Suppressor macrophage treated with lipopolysaccharide for 1 hour (primary cell): ENCODE data around the gene PTPRB.
"Not testable (repeated sequence)": the region's sequence is repeated elsewhere in the genome, so short reads cannot be mapped to it uniquely, and the experiment has no call there.

Experiments
- DNase-seq, 3 donors: peaks; one replicate each; pipeline ENCODE4 v3.0.0-alpha.2; 2020 to 2022

Gene PTPRB

DNA sequence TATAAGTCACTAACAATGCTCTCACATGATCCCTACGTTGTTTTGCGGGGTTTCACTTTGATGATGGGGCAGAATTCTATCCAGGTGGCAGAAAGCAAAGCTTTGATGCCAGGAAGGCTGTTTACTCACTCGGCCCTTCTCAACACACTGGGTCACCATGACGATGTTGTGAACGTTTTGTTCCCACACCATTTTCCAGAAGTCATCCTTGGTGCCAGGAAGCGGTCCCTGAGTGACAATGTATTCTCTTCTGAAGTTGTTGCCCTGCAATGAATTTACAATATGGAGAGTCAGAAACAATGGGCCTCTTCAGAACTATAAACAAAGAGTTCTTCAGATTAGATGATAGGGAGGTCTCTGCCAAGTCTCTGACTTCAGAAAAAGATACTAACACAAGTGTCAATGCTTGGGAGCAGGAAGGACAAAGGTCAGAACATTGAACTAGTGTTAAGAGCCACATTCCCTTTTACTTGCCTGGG is 101.3 kb downstream of the PTPRB start:
- DNase-seq, result no peak

GRCh38 chr12:70534466-70534865 is 102.8 kb downstream of the PTPRB start:
- no peak for DNase-seq

DNA sequence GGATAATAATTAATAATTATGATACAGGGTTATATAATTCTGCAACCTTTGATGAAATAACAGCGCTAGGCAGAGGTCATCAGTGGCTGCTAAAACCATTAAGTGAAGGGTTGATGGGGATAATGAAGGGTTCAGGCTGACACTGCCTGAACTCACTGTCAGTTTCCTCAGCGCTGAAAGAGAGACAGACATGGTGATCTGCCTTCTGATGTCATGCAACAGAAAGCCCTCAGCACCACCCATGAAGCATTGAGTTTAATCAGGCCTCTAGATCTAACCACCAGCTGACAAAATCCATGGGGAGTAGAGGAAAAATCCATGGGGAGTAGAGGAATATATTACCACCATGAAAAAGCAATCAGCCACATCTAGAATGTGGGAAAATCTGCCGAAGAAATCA is 107.6 kb downstream of the PTPRB start:
- DNase-seq, result no peak

GRCh38 chr12:70520847-70521246 is 116.4 kb downstream of the PTPRB start:
- DNase-seq, result no peak

- no peak for DNase-seq
Observed at GRCh38 chr12:70513426-70513825, 123.8 kb downstream of the PTPRB start.

DNA sequence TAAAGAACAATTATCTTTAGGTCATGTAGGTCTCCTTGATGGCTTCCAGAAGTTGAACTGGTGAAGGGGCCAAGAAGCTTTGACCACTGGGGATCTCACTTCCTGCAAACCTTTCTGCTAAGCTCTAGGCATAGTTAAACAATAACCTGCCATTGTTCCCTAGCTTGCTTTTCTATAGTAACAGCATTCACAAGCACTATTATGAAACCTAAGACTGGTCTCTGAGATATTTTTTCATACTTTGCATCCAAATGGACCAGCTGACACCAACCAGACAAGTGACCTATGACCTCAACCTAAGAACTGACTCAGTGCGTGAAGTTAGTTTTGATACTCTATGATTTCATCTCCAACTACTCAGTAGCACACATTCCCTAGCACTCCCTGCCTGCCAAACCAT is 129.1 kb downstream of the PTPRB start:
- DNase-seq, result no peak

DNA sequence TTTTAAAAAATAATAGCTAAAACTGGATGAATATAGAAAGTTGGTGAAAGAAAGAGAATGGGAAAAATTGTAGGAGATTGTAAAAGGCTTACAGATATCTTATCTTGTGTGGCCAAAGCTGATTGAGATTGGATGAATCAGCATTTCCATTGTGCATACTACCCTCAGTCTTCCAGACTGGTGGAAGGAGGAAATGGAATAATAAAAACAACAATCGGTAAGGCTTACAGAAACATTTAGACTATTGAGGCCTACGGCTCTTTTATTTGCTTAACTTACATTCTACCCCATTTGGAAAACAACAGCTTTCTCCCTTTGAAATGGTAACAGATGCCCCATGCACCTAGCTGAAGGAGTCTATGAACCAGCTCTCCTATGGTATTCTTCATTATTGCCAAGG is 129.8 kb downstream of the PTPRB start:
- no peak for DNase-seq

DNA sequence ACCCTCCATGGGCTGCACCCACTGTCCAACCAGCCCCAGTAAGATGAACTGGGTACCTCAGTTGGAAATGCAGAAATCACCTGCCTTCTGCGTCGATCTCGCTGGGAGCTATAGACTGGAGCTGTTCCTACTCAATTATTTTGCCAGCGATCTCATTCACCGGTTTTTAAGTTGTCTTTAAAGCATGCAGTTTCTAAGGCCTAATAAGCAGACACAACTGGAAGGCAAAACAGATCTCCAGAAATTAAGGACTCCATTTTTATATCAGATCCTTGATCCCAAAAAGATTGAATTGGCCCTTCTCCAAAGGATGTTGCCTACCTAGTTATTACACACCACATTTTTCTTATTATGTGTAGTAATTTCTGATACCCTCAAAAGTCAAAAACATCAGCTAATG is 139.7 kb downstream of the PTPRB start:
- no peak for DNase-seq

- DNase-seq, result not testable (repeated sequence)
Observed at GRCh38 chr12:70492904-70493303, 144.3 kb downstream of the PTPRB start.

GRCh38 chr12:70490928-70491327 is 146.3 kb downstream of the PTPRB start:
- DNase-seq, result not testable (repeated sequence)

- DNase-seq, result no peak
Observed at GRCh38 chr12:70487440-70487839, 149.8 kb downstream of the PTPRB start.

- DNase-seq, result peak in 1 of 3 donors; percentile 2
Observed at GRCh38 chr12:70486588-70486987, 150.6 kb downstream of the PTPRB start.

DNA sequence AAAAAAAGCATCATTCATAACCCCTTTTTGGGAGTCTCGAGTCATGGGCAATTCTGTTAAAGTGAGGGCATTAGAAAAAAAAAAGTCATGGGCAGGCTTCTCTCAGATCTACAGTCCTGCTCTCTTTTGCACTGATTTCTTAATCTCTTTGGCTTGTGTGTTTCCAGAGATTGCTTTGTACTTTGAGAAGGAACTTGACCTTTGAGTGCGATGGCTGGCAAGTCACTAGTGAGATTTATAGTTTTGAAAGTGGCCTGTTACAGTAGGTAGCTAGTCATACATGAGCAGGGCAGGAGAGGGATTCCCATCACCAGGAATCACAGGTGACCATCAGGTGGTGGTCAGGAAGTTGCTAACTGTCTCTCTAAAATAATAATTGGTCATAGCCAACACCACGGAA is 151.5 kb downstream of the PTPRB start:
- DNase-seq, result no peak

DNA sequence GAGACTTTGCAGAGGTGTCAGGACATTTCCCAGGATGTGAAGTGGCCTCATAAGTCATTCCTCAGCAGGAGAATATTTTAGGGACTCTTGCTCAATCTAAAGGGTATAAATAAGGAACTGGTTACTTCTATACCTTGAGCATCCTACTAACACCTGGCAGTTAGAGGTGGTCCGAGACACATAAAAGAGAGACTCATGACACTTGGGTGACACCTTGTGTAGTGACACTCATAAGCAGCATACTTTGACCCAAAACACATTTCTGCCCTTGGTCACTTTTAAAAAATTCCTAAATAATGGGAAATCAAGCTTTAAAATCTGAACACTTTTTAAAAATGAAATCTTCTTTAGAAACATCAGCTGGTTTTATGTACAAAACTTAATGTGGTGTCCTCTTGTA is 152.8 kb downstream of the PTPRB start:
- no peak for DNase-seq

DNA sequence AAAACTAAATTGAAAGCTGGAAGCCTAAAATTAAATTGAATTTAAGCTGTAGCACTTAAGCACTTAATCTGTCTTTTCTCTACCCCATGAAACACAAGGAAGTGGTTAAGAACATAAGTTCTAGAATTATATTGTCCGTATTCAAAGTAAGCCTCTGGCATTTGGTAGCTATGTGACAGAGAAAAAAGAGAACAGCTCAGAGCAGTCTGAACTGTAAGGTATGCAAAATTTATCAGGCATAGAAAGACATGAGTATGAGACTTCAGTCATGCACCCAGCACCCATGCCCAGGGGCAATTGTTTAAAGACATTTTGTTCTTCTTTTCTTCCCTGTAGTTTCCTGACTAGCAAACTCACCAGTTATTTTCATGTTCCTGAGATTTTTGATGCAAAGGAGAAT is 154.5 kb downstream of the PTPRB start:
- DNase-seq, result no peak

- DNase-seq, result peak in 1 of 3 donors; percentile 5
Observed at GRCh38 chr12:70469221-70469820, 167.9 kb downstream of the PTPRB start.

GRCh38 chr12:70468741-70469140 is 168.5 kb downstream of the PTPRB start:
- DNase-seq, result no peak

DNA sequence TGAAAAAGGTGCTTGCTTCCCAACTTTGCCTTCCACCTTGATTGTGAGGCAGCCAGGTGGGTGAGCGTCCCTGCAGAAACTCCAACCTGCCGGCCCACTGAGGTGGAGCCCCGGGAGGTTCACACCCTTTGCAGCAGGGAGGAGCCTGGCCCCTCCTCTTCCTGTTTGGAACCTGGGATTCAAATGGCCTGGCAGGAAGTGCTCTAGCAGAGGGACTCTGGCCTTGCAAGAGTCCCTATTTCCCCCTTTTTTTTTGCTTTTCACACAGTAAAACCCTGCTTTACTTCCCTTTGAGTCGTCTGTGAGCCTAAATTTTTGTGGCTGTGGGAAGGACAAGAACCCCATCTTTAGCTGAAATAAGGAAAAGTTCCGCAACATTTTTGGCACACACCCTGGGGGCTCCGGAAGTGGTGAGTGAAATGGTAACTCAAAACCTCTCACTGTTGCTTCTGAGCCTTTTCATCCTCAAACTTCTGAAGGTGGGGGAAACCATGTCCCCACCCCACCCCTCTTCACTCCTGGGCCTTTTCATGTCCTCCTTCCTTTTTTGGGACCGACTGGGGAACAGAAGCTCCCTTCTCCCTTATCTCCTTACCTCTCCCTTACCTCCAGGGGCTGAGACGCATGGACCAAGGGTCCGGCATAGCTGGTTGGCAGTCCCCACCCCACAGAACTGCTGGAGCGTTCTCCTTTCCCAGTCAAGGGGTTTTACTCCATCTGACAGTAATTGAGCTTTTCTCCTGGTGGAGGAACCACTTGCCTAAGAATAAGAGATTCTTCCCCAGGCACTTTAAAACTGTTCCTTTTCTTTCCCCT is 169.1 kb downstream of the PTPRB start:
- DNase-seq, result no peak

DNA sequence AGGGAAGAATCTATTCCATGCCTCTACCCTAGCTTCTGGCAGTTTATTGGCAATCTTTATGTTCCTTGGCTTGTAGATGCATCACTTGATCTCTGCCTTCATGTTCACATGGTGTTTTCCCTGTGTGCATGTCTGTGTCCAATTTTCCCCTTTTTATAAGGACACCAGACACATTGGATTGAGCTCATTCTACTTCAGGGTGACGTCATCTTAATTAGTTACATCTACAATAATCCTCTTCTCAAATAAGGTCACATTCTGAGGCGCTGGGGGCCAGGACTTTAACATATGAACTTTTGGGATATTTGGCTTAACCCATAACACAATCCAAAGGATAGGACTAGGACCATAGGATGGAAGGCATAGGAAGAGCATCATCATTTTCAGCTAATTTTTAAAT is 169.8 kb downstream of the PTPRB start:
- DNase-seq, result no peak

DNA sequence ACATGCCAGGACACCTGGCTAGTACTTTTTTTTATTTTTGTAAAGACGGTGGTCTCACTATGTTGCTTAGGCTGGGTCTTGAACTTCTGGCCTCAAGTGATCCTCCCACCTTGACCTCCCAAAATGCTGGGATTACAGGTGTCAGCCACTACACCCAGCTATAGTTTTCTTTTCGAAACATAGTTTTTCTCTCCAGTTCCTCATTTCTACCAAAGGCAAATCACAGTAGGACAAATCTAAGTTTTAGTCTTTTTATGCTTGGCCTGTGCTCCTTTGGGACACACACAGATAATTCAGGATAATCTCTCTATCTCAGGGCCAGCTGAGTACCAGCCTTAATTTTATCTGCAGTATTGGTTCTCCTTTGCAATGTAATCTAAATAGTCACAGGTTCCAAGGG is 170.5 kb downstream of the PTPRB start:
- DNase-seq, result no peak
